ENCODE results near the gene PLPP7.
"Not testable (repeated sequence)": the region's sequence is repeated elsewhere in the genome, so short reads cannot be mapped to it uniquely, and the experiment has no call there.

The PLPP7 gene

DNA sequence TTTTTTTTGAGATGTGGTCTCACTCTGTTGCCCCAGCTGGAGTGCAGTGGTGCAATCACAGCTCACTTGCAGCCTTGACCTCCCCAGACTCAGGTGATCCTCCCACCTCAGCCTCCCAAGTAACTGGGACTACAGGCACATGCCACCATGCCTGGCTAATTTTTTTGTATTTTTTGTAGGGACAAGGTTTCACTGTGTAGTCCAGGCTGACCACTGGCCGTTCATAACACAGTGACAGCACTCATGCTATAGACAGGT, 18.6 kb upstream of the PLPP7 start:
- H3K4me2 ChIP-seq (ENCODE audit: low read length, poor library complexity, severe bottlenecking); H3K9ac ChIP-seq (ENCODE audit: low read length); H2BK5ac ChIP-seq (ENCODE audit: low read depth, low read length, poor library complexity, severe bottlenecking); H4K91ac ChIP-seq (ENCODE audit: low read length); H3K36me3 ChIP-seq (ENCODE audit: control insufficient read depth in 1 of 2, insufficient read depth in 2 of 2, low read depth in 1 of 2, low read length in 2 of 2); H3K4me3 ChIP-seq (ENCODE audit: insufficient read depth in 1 of 2, low read depth in 1 of 2, low read length in 2 of 2); H2BK12ac ChIP-seq (ENCODE audit: low read length in 2 of 2); H4K8ac ChIP-seq (ENCODE audit: low read length); H3K23ac ChIP-seq (ENCODE audit: low read length in 2 of 2); H3K27ac ChIP-seq (ENCODE audit: low read length, poor library complexity, severe bottlenecking); DNase-seq; H2AFZ ChIP-seq (ENCODE audit: low read depth, low read length); H3K18ac ChIP-seq (ENCODE audit: low read depth in 1 of 2, low read length in 2 of 2); H2BK120ac ChIP-seq (ENCODE audit: low read depth, low read length); H3K9me3 ChIP-seq (ENCODE audit: control insufficient read depth, low read length); H2AK5ac ChIP-seq (ENCODE audit: low read length, severe bottlenecking); H3K14ac ChIP-seq (ENCODE audit: low read length in 2 of 2); H3K4ac ChIP-seq (ENCODE audit: low read depth in 1 of 2, low read length in 2 of 2); H3K79me1 ChIP-seq (replicated peaks; ENCODE audit: low read length, poor library complexity, severe bottlenecking); H3K4me1 ChIP-seq (ENCODE audit: control insufficient read depth, insufficient read depth, low read depth, low read length); H2BK15ac ChIP-seq (ENCODE audit: low read depth, poor library complexity, severe bottlenecking): not testable (repeated sequence)
- 93% methylated on average over 1 of the region's 1 CpG for WGBS
- peaks cover 14 to 23% of the 10 kb centered on the region in 2 experiments for H3K27me3 ChIP-seq (ENCODE audit: control insufficient read depth in 1 of 2, insufficient read depth in 1 of 2, low read length in 2 of 2)

DNA sequence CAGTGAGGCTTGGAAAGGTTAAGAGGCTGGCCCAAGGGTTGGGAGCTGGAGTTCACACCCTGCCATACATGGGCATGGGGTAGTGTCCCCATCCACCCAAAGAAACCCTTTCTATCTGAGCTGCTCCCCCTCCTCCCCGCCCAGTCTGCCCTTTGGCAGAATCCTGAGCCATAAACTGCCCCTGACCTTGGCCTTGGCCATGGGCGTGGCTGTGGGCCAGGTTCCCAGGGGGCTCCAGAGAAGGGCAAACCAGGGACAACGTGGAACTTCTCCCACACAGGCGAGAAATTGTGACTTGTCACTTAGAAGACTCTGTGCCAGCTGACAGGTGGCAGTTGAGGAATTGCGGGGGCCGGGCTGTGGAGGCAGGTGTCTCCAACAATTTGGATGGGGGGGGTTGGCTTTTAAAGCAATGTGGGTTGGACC, 18.0 kb upstream of the PLPP7 start:
- H2AK5ac ChIP-seq (ENCODE audit: low read length, severe bottlenecking) = no peak overlapping the region

DNA sequence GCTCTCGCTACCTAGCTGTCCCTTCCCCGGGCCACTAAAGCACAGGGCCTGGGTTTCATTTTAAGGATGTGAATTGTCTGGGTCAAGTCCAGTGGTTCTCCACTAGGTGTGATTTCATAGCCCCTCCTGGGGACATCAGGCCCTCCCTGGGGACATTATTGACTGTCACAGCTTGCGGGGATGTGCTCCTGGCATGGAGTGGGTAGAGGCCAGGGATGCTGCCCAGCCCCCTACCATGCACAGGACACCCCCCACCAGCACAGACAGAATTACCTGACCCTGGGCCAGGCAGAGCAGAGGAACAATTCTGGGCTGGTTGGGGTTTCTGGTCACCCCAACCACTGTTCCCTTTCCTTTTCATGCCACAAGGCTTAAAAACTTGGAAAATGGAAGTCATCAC, 17.3 kb upstream of the PLPP7 start:
- Histone ChIP-seq H3K23ac (ENCODE audit: low read length in 2 of 2) (no peak overlapping the region), H3K18ac (ENCODE audit: low read depth in 1 of 2, low read length in 2 of 2) (no peak overlapping the region), H2BK120ac (ENCODE audit: low read depth, low read length) (no peak overlapping the region), H3K27me3 (ENCODE audit: control insufficient read depth in 1 of 2, insufficient read depth in 1 of 2, low read length in 2 of 2) (peaks cover 18 to 28% of the 10 kb centered on the region in 2 experiments), H3K9ac (ENCODE audit: low read length) (no peak overlapping the region), H3K36me3 (ENCODE audit: control insufficient read depth in 1 of 2, insufficient read depth in 2 of 2, low read depth in 1 of 2, low read length in 2 of 2) (no peaks in the 10 kb centered on the region), H2AFZ (ENCODE audit: low read depth, low read length) (no peak overlapping the region), H3K4me1 (ENCODE audit: control insufficient read depth, insufficient read depth, low read depth, low read length) (peaks cover 8% of the 10 kb centered on the region), H4K8ac (ENCODE audit: low read length) (no peak overlapping the region), H3K4ac (ENCODE audit: low read depth in 1 of 2, low read length in 2 of 2) (no peak overlapping the region), H2BK12ac (ENCODE audit: low read length in 2 of 2) (no peak overlapping the region), H3K4me2 (ENCODE audit: low read length, poor library complexity, severe bottlenecking) (no peak overlapping the region), H3K9me3 (ENCODE audit: control insufficient read depth, low read length) (no peaks in the 10 kb centered on the region), H3K79me1 (replicated peaks; ENCODE audit: low read length, poor library complexity, severe bottlenecking) (no peaks in the 10 kb centered on the region), H4K91ac (ENCODE audit: low read length) (no peak overlapping the region), H2BK15ac (ENCODE audit: low read depth, poor library complexity, severe bottlenecking) (no peak overlapping the region), H3K4me3 (ENCODE audit: insufficient read depth in 1 of 2, low read depth in 1 of 2, low read length in 2 of 2) (no peak overlapping the region), H2AK5ac (ENCODE audit: low read length, severe bottlenecking) (no peak overlapping the region), H2BK5ac (ENCODE audit: low read depth, low read length, poor library complexity, severe bottlenecking) (no peak overlapping the region), H3K14ac (ENCODE audit: low read length in 2 of 2) (no peak overlapping the region), H3K27ac (ENCODE audit: low read length, poor library complexity, severe bottlenecking) (no peak overlapping the region)
- no peak for DNase-seq
- 96% methylated on average over 2 of the region's 3 CpGs for WGBS

More for the DNA sequence above, 18.0 kb upstream of the PLPP7 start:
- Histone ChIP-seq H2BK12ac (ENCODE audit: low read length in 2 of 2) (no peak overlapping the region), H3K27ac (ENCODE audit: low read length, poor library complexity, severe bottlenecking) (no peak overlapping the region), H2AFZ (ENCODE audit: low read depth, low read length) (no peak overlapping the region), H4K8ac (ENCODE audit: low read length) (no peak overlapping the region), H3K14ac (ENCODE audit: low read length in 2 of 2) (no peak overlapping the region), H3K36me3 (ENCODE audit: control insufficient read depth in 1 of 2, insufficient read depth in 2 of 2, low read depth in 1 of 2, low read length in 2 of 2) (no peaks in the 10 kb centered on the region), H3K4me1 (ENCODE audit: control insufficient read depth, insufficient read depth, low read depth, low read length) (peaks cover 3% of the 10 kb centered on the region), H3K9ac (ENCODE audit: low read length) (no peak overlapping the region), H3K27me3 (ENCODE audit: control insufficient read depth in 1 of 2, insufficient read depth in 1 of 2, low read length in 2 of 2) (peaks cover 18 to 28% of the 10 kb centered on the region in 2 experiments), H2BK120ac (ENCODE audit: low read depth, low read length) (no peak overlapping the region), H3K4me3 (ENCODE audit: insufficient read depth in 1 of 2, low read depth in 1 of 2, low read length in 2 of 2) (no peak overlapping the region), H2BK15ac (ENCODE audit: low read depth, poor library complexity, severe bottlenecking) (no peak overlapping the region), H3K4ac (ENCODE audit: low read depth in 1 of 2, low read length in 2 of 2) (no peak overlapping the region), H4K91ac (ENCODE audit: low read length) (no peak overlapping the region), H2BK5ac (ENCODE audit: low read depth, low read length, poor library complexity, severe bottlenecking) (no peak overlapping the region), H3K4me2 (ENCODE audit: low read length, poor library complexity, severe bottlenecking) (no peak overlapping the region), H3K9me3 (ENCODE audit: control insufficient read depth, low read length) (no peaks in the 10 kb centered on the region), H3K23ac (ENCODE audit: low read length in 2 of 2) (no peak overlapping the region), H3K18ac (ENCODE audit: low read depth in 1 of 2, low read length in 2 of 2) (no peak overlapping the region), H3K79me1 (replicated peaks; ENCODE audit: low read length, poor library complexity, severe bottlenecking) (no peaks in the 10 kb centered on the region)
- no peak for DNase-seq
- 87% methylated on average over 6 of the region's 6 CpGs for WGBS

DNA sequence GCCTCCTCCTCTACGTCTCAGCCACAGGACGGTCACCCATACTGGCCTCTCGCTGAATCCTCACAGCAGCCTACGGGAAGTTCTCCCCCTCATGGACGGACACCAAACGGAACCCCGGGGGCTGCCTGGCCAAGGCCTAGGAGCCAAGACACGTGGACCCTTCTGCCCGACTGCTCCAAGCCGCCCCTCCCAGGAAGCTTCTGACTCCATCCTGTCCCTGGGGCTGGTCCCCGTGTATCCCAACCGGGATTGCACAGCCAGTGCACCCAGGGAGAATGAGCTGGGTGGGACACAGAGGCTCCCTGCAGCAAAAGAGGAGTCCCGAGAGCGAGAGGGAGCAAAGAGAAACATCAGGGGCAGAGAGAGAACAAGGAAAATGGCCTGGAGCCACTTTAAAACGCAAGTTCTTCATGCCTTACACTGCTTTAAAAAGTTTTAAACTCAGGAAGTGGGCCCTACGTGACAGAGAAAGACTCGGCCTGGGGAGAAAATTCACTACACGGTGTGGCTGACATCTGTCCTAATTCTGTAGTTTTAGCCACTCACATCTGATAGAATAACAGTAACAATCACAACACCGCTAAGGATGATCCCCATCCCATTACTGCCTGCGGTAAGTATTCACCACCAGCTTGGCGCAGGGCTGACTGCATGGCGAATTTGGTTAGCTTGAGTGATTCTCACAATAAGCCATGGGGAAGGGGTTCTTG, 16.2 kb upstream of the PLPP7 start:
- Histone ChIP-seq H2AK5ac (ENCODE audit: low read length, severe bottlenecking) (no peak overlapping the region), H2AFZ (ENCODE audit: low read depth, low read length) (no peak overlapping the region), H3K9ac (ENCODE audit: low read length) (no peak overlapping the region), H2BK120ac (ENCODE audit: low read depth, low read length) (no peak overlapping the region), H3K9me3 (ENCODE audit: control insufficient read depth, low read length) (no peaks in the 10 kb centered on the region), H2BK5ac (ENCODE audit: low read depth, low read length, poor library complexity, severe bottlenecking) (no peak overlapping the region), H3K18ac (ENCODE audit: low read depth in 1 of 2, low read length in 2 of 2) (no peak overlapping the region), H3K14ac (ENCODE audit: low read length in 2 of 2) (no peak overlapping the region), H4K91ac (ENCODE audit: low read length) (no peak overlapping the region), H3K4me1 (ENCODE audit: control insufficient read depth, insufficient read depth, low read depth, low read length) (peaks cover 13% of the 10 kb centered on the region), H3K27ac (ENCODE audit: low read length, poor library complexity, severe bottlenecking) (no peak overlapping the region), H3K23ac (ENCODE audit: low read length in 2 of 2) (no peak overlapping the region), H4K8ac (ENCODE audit: low read length) (no peak overlapping the region), H2BK15ac (ENCODE audit: low read depth, poor library complexity, severe bottlenecking) (peak overlapping the region; percentile 20), H3K79me1 (replicated peaks; ENCODE audit: low read length, poor library complexity, severe bottlenecking) (no peaks in the 10 kb centered on the region), H3K4me3 (ENCODE audit: insufficient read depth in 1 of 2, low read depth in 1 of 2, low read length in 2 of 2) (no peak overlapping the region), H3K36me3 (ENCODE audit: control insufficient read depth in 1 of 2, insufficient read depth in 2 of 2, low read depth in 1 of 2, low read length in 2 of 2) (no peaks in the 10 kb centered on the region), H2BK12ac (ENCODE audit: low read length in 2 of 2) (no peak overlapping the region), H3K4ac (ENCODE audit: low read depth in 1 of 2, low read length in 2 of 2) (no peak overlapping the region), H3K4me2 (ENCODE audit: low read length, poor library complexity, severe bottlenecking) (no peak overlapping the region), H3K27me3 (ENCODE audit: control insufficient read depth in 1 of 2, insufficient read depth in 1 of 2, low read length in 2 of 2) (peaks cover 18 to 28% of the 10 kb centered on the region in 2 experiments)
- 92% methylated on average over 22 of the region's 22 CpGs for WGBS
- DNase-seq = no peak

Measured in mesenchymal stem cell (in vitro differentiated cells and primary cell).